GM12874 (cell line): ENCODE data around the gene SERPINE3.

Experiments used
- CTCF ChIP-seq: IDR thresholded peaks from 2 replicates; pipeline ENCODE4 v1.5.1; 2011; ENCODE audit warnings: low read depth, mild to moderate bottlenecking, control low read depth, low read length, moderate library complexity; ENCODE audit not compliant: insufficient read depth

Gene SERPINE3

DNA sequence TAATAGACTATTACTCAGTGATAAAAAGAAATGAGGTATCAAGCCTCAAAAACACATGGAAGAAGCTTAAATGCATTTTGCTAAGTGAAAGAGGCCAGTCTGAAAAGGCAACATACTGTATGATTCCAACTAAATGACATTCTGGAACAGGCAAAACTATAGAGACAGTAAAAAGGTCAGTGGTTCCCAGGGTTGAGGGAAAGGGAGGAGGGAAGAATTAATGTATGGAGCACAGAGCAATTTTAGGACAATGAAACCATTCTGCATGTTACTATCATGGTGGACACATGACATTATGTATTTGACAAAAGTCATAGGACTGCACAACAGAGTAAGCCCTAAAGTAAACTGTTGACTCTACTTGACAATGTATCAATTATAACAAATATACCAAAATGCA, 5.7 kb upstream of the SERPINE3 start:
- no peak for TF ChIP-seq CTCF

DNA sequence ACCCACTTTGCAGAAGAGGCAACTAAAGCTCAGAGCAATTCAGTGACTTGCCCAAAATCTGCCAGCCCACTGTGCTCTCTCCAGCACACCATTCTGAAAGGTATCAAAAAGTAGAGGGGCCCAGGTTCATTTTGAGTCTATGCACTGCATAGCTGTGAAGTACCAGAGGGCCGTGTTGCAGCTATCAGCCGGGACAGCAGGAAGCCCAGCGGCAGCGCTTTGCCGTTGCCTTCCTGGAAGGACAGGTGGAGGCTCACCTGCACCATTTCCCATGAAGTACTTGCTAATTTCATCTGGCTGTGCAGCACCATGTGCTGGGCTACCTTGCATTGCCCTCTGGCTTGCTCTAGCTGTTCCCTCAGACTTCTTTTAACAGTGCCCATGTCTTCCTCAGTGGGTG, 2.7 kb upstream of the SERPINE3 start:
- TF ChIP-seq CTCF = no peak

DNA sequence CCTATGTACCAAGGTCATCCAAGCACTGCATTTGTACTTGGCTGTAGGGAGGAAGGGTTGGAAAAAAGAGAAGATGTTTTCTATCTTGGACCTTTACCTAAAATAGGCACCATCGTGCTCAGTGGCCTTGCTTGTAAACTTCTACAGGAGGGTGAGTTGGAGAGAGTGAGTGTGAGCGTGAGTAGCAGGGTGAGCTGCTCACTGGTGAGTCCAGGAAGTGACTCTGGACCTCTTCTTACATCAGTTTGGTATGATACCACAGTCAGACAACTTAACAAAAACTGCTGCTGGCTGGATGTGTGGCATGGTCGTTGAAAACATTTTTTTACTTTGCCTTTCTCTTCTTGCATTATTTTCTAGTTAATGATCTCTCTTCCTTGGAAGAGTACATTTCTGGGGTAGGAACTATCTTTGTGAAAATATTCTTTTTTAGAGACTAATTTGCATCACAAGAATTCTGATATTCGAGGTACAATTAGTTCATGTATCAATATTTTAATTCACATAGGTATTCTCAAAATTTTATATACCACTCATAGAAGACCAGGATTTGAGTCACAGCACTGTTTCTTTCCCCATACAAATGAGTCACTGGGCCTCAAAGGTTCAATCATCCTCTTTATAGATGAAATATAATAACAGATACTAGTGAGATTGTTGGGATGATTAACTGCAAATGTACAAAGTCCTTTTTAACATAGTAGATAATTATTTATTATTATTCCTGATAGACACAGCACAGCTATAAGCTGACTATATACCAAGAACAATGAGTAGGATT, 651 bp downstream of the SERPINE3 start:
- no peak for TF ChIP-seq CTCF

DNA sequence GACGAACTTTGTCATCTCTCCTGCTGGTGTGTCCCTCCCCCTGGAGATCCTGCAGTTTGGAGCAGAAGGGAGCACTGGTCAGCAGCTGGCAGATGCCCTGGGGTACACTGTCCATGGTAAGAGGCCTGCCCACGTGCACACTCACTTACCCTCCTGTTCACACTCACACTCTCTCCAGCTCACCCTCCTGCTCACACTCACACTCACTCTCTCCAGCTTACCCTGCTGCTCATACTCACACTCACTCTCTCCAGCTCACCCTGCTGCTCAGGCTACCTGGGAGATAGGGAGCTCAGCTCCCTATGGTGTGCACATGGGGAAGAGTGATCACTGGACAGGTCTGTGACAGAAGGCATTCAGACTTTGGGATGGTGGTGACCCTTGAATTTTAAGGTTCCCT, 1.7 kb downstream of the SERPINE3 start:
- no peak for TF ChIP-seq CTCF

DNA sequence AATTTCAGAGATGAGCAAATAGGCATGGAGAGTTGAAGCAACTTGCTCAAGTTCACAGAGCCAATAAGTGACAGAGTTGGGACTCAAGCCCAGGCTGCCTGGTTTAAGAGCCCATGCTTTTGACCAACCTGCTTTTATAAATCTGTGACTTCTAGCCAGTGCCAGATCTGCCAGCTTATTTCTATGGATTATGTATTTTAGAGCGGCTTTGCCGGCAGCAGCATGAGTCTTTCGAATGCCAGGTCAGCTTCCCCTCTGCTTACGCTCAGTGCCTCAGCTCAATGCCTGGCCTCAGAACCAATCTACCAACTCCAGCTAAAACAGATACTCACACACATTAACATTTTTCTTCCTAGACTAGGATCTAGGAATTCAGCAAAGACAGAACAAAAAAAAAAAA, 2.3 kb downstream of the SERPINE3 start:
- TF ChIP-seq CTCF = no peak

DNA sequence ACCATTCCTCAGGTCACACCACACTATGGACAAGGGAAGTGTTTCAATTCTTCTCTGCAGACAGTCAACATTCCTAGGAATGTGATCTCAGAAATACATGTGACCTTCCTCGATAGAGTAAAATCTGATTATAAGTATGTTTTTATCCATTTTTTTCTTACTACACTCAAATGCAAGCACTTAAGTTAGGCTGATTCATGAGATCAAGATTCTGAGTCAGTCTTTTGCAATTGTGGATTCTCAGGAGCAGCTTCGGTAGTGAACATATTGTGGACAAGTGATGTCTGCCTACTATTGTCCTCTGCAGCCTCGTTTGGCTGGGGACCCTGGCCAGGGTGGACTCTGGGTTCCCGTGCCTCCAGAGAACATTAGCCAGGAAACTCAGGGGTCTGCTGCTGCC, 3.2 kb downstream of the SERPINE3 start:
- no peak for TF ChIP-seq CTCF

DNA sequence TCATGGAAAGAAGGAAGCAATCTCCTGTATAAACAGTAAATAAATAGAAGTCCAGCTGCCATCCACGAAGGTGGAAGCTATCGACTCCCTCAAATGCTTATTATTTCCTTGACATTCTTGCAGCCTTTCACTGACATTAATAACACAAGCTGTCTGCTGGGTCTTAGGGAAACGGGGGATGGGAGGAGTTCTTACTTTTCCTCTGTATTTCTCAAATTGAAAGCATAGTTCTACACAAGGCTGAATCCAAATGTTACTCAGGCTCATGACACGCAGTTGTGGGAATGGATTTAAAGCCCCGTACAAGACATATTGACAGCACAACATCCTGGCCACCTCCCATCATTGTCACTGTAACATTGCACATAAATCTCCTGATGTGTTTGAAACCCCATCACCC, 4.0 kb downstream of the SERPINE3 start:
- TF ChIP-seq CTCF = no peak
